HG02759 (cell line): Measurements from ENCODE around the gene PRDM10.
A peak's percentile ranks its signal among the peaks of the same experiment; 100 is the strongest.
"Not testable (repeated sequence)": the region's sequence is repeated elsewhere in the genome, so short reads cannot be mapped to it uniquely, and the experiment has no call there.

ENCODE experiments used
- ATAC-seq: cut with Tn5 transposase; IDR thresholded peaks from one replicate; pipeline ENCODE4 v1.9.1; 2021; ENCODE audit warnings: mild to moderate bottlenecking, moderate library complexity; ENCODE audit not compliant: unreplicated experiment

The PRDM10 gene

GRCh38 chr11:129979046-129979605, 23.5 kb downstream of the PRDM10 start:
- no peak for ATAC-seq

- no peak for ATAC-seq
These were observed 24.2 kb downstream of the PRDM10 start for GRCh38 chr11:129978447-129978846.

GRCh38 chr11:129976328-129976727, 26.3 kb downstream of the PRDM10 start:
- ATAC-seq: no peak

GRCh38 chr11:129975543-129975942, 27.1 kb downstream of the PRDM10 start:
- no peak for ATAC-seq

GRCh38 chr11:129974672-129975071, 28.0 kb downstream of the PRDM10 start:
- no peak for ATAC-seq

GRCh38 chr11:129974237-129974636, 28.4 kb downstream of the PRDM10 start:
- no peak for ATAC-seq

- ATAC-seq: no peak
These were observed 28.8 kb downstream of the PRDM10 start for GRCh38 chr11:129973809-129974208.

GRCh38 chr11:129973068-129973467, 29.6 kb downstream of the PRDM10 start:
- ATAC-seq: peak; percentile 87

- no peak for ATAC-seq
These were observed 30.0 kb downstream of the PRDM10 start for GRCh38 chr11:129972611-129973010.

GRCh38 chr11:129971856-129972255, 30.8 kb downstream of the PRDM10 start:
- ATAC-seq: not testable (repeated sequence)

- ATAC-seq: no peak
These were observed 32.7 kb downstream of the PRDM10 start for GRCh38 chr11:129969920-129970319.

GRCh38 chr11:129968591-129969419, 33.8 kb downstream of the PRDM10 start:
- ATAC-seq: no peak

- no peak for ATAC-seq
These were observed 34.6 kb downstream of the PRDM10 start for GRCh38 chr11:129967996-129968395.

- no peak for ATAC-seq
These were observed 37.4 kb downstream of the PRDM10 start for GRCh38 chr11:129965248-129965647.

GRCh38 chr11:129960216-129961214, 42.1 kb downstream of the PRDM10 start:
- ATAC-seq: peak; percentile 93

- peak; percentile 50 for ATAC-seq
These were observed 42.9 kb downstream of the PRDM10 start for GRCh38 chr11:129959687-129960086.

- ATAC-seq: no peak
These were observed 47.4 kb downstream of the PRDM10 start for GRCh38 chr11:129955282-129955681.

GRCh38 chr11:129954703-129955102, 47.9 kb downstream of the PRDM10 start:
- ATAC-seq: not testable (repeated sequence)

- ATAC-seq: no peak
These were observed 50.8 kb downstream of the PRDM10 start for GRCh38 chr11:129951866-129952262.

- ATAC-seq: no peak
These were observed 51.3 kb downstream of the PRDM10 start for GRCh38 chr11:129951201-129951865.
